Fibroblast of pulmonary artery (primary cell): ENCODE data around the gene DLG1.

Experiments used
- DNase-seq: peaks from one replicate; pipeline ENCODE4 v3.0.0-alpha.2; 2010; ENCODE audit warnings: low read depth
- H3K4me3 ChIP-seq: replicated peaks from 2 replicates; pipeline ENCODE4 v1.5.1; 2011; ENCODE audit warnings: low read depth, mild to moderate bottlenecking, control low read depth, low read length, moderate library complexity
- TF ChIP-seq, protein P1 (sequence below): IDR thresholded peaks from 2 replicates; pipeline ENCODE4 v1.5.1; 2011; ENCODE audit warnings: mild to moderate bottlenecking, control low read depth, low read length, inconsistent platforms; ENCODE audit errors: missing control alignments

DLG1 gene

DNA sequence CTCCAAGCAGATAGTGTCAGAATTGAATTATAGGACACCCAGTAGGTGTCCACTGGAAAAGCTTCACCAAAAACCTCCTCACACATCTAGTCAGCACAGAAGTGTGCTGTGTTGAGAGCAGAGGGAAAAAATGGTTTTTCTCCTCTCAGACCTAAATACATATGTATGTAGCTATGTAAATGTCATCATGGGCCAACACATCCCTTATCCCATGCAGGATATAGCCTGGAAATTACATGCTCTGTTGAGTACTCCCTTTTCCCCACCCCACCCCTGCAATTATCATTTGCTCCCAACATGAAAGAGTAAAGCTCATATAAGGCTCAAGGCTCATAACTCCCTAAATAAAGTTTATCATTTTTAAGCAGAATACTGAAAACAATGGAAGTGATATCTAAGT lies 35.7 kb downstream of the DLG1 start:
- DNase-seq, result no peak
- no peak overlapping the region for H3K4me3 ChIP-seq
- TF ChIP-seq, protein P1, sequence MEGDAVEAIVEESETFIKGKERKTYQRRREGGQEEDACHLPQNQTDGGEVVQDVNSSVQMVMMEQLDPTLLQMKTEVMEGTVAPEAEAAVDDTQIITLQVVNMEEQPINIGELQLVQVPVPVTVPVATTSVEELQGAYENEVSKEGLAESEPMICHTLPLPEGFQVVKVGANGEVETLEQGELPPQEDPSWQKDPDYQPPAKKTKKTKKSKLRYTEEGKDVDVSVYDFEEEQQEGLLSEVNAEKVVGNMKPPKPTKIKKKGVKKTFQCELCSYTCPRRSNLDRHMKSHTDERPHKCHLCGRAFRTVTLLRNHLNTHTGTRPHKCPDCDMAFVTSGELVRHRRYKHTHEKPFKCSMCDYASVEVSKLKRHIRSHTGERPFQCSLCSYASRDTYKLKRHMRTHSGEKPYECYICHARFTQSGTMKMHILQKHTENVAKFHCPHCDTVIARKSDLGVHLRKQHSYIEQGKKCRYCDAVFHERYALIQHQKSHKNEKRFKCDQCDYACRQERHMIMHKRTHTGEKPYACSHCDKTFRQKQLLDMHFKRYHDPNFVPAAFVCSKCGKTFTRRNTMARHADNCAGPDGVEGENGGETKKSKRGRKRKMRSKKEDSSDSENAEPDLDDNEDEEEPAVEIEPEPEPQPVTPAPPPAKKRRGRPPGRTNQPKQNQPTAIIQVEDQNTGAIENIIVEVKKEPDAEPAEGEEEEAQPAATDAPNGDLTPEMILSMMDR, result no peak

DNA sequence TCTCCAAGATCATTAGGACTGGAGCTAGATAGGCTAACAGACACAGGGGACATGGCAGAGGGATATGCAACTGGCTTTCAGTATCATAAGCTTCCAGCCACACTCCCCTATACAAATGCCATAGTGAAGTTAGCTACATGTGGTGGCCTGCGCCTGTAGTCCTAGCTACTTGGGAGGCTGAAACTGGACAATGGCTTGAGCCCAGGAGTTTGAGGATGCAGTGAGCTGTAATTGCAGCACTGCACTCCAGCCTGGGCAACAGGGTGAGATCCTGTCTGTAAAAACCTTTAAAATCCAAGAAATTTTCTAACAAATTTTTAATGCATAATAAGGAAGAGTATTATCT lies 37.3 kb downstream of the DLG1 start:
- TF ChIP-seq, protein P1, result no peak
- H3K4me3 ChIP-seq, result no peak overlapping the region
- no peak for DNase-seq

DNA sequence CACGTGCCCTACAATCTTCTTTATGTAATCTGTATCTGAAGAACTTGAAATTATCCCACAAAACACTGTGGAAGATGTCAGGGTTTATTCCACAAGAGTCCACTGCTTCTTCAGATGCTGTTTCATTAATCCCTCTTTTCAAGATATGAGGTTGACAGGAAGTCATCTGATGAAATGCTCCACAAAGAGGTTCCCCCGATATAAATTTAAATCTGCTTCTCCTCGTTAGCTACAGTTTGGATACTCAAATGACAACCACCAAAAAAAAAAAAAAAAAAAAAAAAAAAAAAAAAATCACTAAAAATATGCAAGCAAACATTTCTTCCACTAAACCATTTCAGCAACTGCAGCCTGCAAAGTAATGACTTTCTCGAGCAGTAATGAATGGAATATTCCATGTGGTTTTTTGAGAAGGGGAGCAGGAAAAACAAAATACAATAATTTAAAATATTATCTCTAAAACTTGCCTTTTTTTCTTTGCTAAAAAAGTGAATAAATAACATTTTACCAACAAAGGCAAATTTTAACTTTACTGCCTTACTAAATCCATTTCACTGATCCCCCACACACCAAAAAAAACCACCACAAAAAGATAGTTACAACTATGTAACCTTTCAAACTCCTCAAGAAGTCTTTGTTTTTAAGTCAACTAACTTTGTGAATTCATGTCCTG lies 37.8 kb downstream of the DLG1 start:
- TF ChIP-seq, protein P1, result no peak
- DNase-seq, result no peak
- no peak overlapping the region for H3K4me3 ChIP-seq

DNA sequence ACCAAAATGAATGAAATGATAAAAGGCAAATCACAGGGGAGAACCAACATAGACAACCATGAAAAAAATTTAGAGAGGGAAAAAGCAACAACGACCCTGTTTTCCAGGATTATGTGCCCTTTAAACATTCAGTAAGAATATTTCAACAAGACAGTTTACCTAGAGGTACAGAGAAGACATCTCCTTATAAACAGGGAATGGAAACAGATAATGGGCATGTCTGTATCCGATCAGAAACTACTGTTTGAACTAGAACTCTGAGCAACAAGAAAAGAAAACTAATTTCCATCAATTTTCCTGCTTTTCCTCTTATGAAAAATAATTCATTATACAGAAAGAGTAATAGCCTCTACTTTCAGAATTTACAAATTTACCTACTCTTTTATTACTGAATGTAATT lies 39.3 kb downstream of the DLG1 start:
- TF ChIP-seq, protein P1, result no peak
- H3K4me3 ChIP-seq, result no peak overlapping the region
- DNase-seq, result no peak

DNA sequence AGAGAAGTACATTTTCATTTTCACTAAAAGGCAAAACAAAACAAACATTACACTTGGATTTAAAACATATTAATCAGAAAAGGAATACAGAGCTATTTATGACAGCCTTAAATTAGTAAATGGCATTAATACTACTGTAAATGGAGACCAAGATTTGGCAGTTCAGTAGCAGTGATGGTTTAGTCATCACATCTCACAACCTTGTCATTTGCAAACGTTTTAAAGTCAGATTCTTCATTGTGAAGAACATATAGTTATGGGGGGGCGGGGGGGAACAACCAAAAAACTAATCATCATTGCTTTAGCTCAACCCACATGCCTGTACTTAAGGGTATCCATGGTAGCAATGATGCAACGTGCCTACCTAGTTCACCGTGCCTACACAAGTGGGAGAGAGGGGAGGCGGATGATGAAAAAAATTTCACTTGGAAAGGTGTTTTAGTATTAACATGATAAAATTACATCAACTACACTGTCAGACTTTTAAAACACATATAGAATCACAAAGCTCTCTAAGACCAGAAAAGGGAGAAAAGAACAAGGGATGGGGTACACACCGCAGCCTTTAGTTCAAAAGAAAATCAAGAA lies 40.1 kb downstream of the DLG1 start:
- no peak overlapping the region for H3K4me3 ChIP-seq
- TF ChIP-seq, protein P1, result no peak
- DNase-seq, result no peak

DNA sequence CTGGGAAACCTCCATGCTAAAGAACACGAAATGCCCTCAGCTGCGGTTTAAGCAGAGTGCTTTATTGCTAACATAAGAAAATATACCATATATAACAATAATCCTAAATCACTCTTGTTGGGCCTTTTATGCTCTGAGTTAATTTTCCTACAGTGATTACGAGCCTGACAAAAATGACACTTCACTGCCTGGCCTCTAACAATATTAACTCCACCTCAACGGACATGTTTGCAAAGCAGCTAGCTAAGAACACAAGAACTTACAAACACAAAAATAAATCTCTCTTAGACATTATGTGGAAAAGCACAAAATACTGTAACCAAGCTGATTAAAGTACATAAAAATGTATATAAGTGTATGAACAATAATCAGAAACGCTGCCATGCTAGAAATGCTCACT lies 40.7 kb downstream of the DLG1 start:
- no peak overlapping the region for H3K4me3 ChIP-seq
- TF ChIP-seq, protein P1, result no peak
- DNase-seq, result no peak
